Duodenal mucosa (tissue), 2 donors: ENCODE measurements around the gene SAE1.
"Not testable (repeated sequence)": the region's sequence is repeated elsewhere in the genome, so short reads cannot be mapped to it uniquely, and the experiment has no call there.

Source experiments
- H3K27ac ChIP-seq: one replicate; pipeline ENCODE4 v1.7.0; 2013; ENCODE audit warnings: low read depth, low read length
- H3K27me3 ChIP-seq, 2 donors: one replicate each; pipeline ENCODE4 v1.7.0; 2013; ENCODE audit warnings: low read length in 2 of 2, control low read depth in 1 of 2; ENCODE audit not compliant: insufficient read depth in 2 of 2, control insufficient read depth in 1 of 2
- H3K36me3 ChIP-seq, 2 donors: one replicate each; pipeline ENCODE4 v1.7.0; 2013; ENCODE audit warnings: low read length in 2 of 2, control low read depth in 1 of 2; ENCODE audit not compliant: insufficient read depth in 2 of 2, control insufficient read depth in 1 of 2
- H3K4me1 ChIP-seq, 2 donors: one replicate each; pipeline ENCODE4 v1.7.0; 2013; ENCODE audit warnings: low read length in 2 of 2, control low read depth in 1 of 2; ENCODE audit not compliant: insufficient read depth in 2 of 2, control insufficient read depth in 1 of 2
- H3K4me3 ChIP-seq, 2 donors: one replicate each; pipeline ENCODE4 v1.7.0; 2013; ENCODE audit warnings: low read length in 2 of 2, low read depth in 1 of 2
- H3K9ac ChIP-seq, 2 donors: one replicate each; pipeline ENCODE4 v1.7.0; 2013; ENCODE audit warnings: low read length in 2 of 2, low read depth in 1 of 2
- H3K9me3 ChIP-seq, 2 donors: one replicate each; pipeline ENCODE4 v1.7.0; 2013; ENCODE audit warnings: low read length in 2 of 2, control low read depth in 1 of 2; ENCODE audit not compliant: control insufficient read depth in 1 of 2

SAE1 gene

GRCh38 chr19:47253016-47253415 lies 122.4 kb downstream of the SAE1 start:
- H3K9me3 ChIP-seq, H3K27ac ChIP-seq, H3K4me3 ChIP-seq, H3K4me1 ChIP-seq, H3K36me3 ChIP-seq, H3K27me3 ChIP-seq, H3K9ac ChIP-seq: not testable (repeated sequence)

GRCh38 chr19:47253467-47253881 lies 122.8 kb downstream of the SAE1 start:
- H3K36me3 ChIP-seq = peaks cover under 1 to 2% of the 10 kb centered on the region in 2 donors
- H3K9me3 ChIP-seq = no peaks in the 10 kb centered on the region
- H3K27ac ChIP-seq = no peak overlapping the region
- no peak overlapping the region for H3K9ac ChIP-seq
- H3K27me3 ChIP-seq = no peaks in the 10 kb centered on the region
- H3K4me1 ChIP-seq = peaks cover 8 to 9% of the 10 kb centered on the region in 2 donors
- H3K4me3 ChIP-seq = no peak overlapping the region

GRCh38 chr19:47253970-47254369 lies 123.3 kb downstream of the SAE1 start:
- peaks cover 13 to 14% of the 10 kb centered on the region in 2 donors for H3K4me1 ChIP-seq
- H3K36me3 ChIP-seq = peaks cover 6 to 7% of the 10 kb centered on the region in 2 donors
- H3K9ac ChIP-seq = no peak overlapping the region
- no peak overlapping the region for H3K27ac ChIP-seq
- H3K4me3 ChIP-seq = no peak overlapping the region
- no peaks in the 10 kb centered on the region for H3K9me3 ChIP-seq
- H3K27me3 ChIP-seq = no peaks in the 10 kb centered on the region

- Histone ChIP-seq H3K4me1 (peaks cover 17 to 20% of the 10 kb centered on the region in 2 donors), H3K9me3 (no peaks in the 10 kb centered on the region), H3K27me3 (no peaks in the 10 kb centered on the region), H3K27ac (peak within 1 kb of the TSS; percentile 89), H3K9ac (peak within 1 kb of the TSS; percentile 84 to 94), H3K4me3 (peak within 1 kb of the TSS; percentile 78 to 92), H3K36me3 (peaks cover 11 to 27% of the 10 kb centered on the region in 2 donors)
Observed at GRCh38 chr19:47255879-47256692, 125.5 kb downstream of the SAE1 start, which contains the start of gene CCDC9. CCDC9 (plus strand) TSS chr19:47256525; CDS start chr19:47258401, 1,876 bp downstream.

- Histone ChIP-seq H3K9ac (peak overlapping the region in 1 of 2 donors; percentile 84), H3K4me3 (peak overlapping the region; percentile 78 to 92), H3K4me1 (peaks cover 17 to 20% of the 10 kb centered on the region in 2 donors), H3K9me3 (no peaks in the 10 kb centered on the region), H3K27ac (peak overlapping the region; percentile 89), H3K36me3 (peaks cover 14 to 31% of the 10 kb centered on the region in 2 donors), H3K27me3 (no peaks in the 10 kb centered on the region)
Observed at GRCh38 chr19:47256693-47257410, 126.2 kb downstream of the SAE1 start.

GRCh38 chr19:47257411-47258169 lies 127.0 kb downstream of the SAE1 start:
- peaks cover 14 to 32% of the 10 kb centered on the region in 2 donors for H3K36me3 ChIP-seq
- peak overlapping the region; percentile 82 for H3K27ac ChIP-seq
- peak overlapping the region; percentile 57 to 77 for H3K4me3 ChIP-seq
- H3K9me3 ChIP-seq = no peaks in the 10 kb centered on the region
- no peaks in the 10 kb centered on the region for H3K27me3 ChIP-seq
- H3K4me1 ChIP-seq = peaks cover 17 to 20% of the 10 kb centered on the region in 2 donors
- H3K9ac ChIP-seq = peak overlapping the region; percentile 68 to 84

- Histone ChIP-seq H3K27me3 (no peaks in the 10 kb centered on the region), H3K4me3 (peak overlapping the region; percentile 57 to 77), H3K4me1 (peaks cover 17 to 20% of the 10 kb centered on the region in 2 donors), H3K27ac (no peak overlapping the region), H3K9me3 (no peaks in the 10 kb centered on the region), H3K36me3 (peaks cover 14 to 39% of the 10 kb centered on the region in 2 donors), H3K9ac (peak overlapping the region in 1 of 2 donors; percentile 84)
Observed at GRCh38 chr19:47258434-47258833, 127.8 kb downstream of the SAE1 start.

GRCh38 chr19:47258895-47259555 lies 128.4 kb downstream of the SAE1 start:
- H3K9me3 ChIP-seq = no peaks in the 10 kb centered on the region
- no peak overlapping the region for H3K9ac ChIP-seq
- peaks cover 14 to 39% of the 10 kb centered on the region in 2 donors for H3K36me3 ChIP-seq
- H3K4me3 ChIP-seq = no peak overlapping the region
- H3K27me3 ChIP-seq = no peaks in the 10 kb centered on the region
- H3K27ac ChIP-seq = no peak overlapping the region
- H3K4me1 ChIP-seq = peaks cover 17 to 20% of the 10 kb centered on the region in 2 donors
